CD4-positive, CD25-positive, alpha-beta regulatory T cell (primary cell): ENCODE data around the gene CRELD2. TPM values are rescaled to one million over a fixed set of nuclear protein-coding genes. Genes with fewer than 3 reads are reported as not detected.

ENCODE experiments used
- ATAC-seq, 2 donors: fragments of 150-1000 bp; cut with Tn5 transposase; one replicate each; pipeline ENCODE4 v1.10.0; 2021; ENCODE audit warnings: low read depth in 2 of 2, moderate number of reproducible peaks in 2 of 2, moderate library complexity in 1 of 2
- DNase-seq, 3 donors: peaks; one replicate each; pipeline versions ENCODE4 v3.0.0 to v3.0.0-alpha.2; 2012 to 2022; ENCODE audit warnings: mixed read lengths in 1 of 3
- H3K27ac ChIP-seq: one replicate; pipeline ENCODE4 v1.7.0; 2013; ENCODE audit warnings: mild to moderate bottlenecking, low read length; ENCODE audit not compliant: insufficient read depth, poor library complexity, severe bottlenecking
- H3K27me3 ChIP-seq: one replicate; pipeline ENCODE4 v1.7.0; 2013; ENCODE audit warnings: low read length; ENCODE audit not compliant: control insufficient read depth, insufficient read depth
- H3K36me3 ChIP-seq: one replicate; pipeline ENCODE4 v1.7.0; 2013; ENCODE audit warnings: mild to moderate bottlenecking, low read length, moderate library complexity; ENCODE audit not compliant: control insufficient read depth, insufficient read depth
- H3K4me1 ChIP-seq: 2 replicates; pipeline ENCODE4 v1.7.0; 2013; ENCODE audit warnings: mild to moderate bottlenecking, low read length; ENCODE audit not compliant: insufficient read depth, control insufficient read depth, poor library complexity, severe bottlenecking
- H3K4me3 ChIP-seq: one replicate; pipeline ENCODE4 v1.7.0; 2013; ENCODE audit warnings: low read depth, mild to moderate bottlenecking, low read length, moderate library complexity
- H3K9me3 ChIP-seq, 2 experiments: 1 replicate in 1 of 2; 2 replicates in 1 of 2; pipeline ENCODE4 v1.7.0; 2013; ENCODE audit warnings: low read length in 2 of 2, mild to moderate bottlenecking in 1 of 2, moderate library complexity in 1 of 2; ENCODE audit not compliant: control insufficient read depth in 2 of 2
- H3K27ac Mint-ChIP-seq, 3 donors: one replicate each; pipeline ENCODE4 v1.8.0; 2020 to 2022; ENCODE audit warnings: mild to moderate bottlenecking in 3 of 3, mixed read lengths in 3 of 3, moderate library complexity in 2 of 3
- H3K27me3 Mint-ChIP-seq: one replicate; pipeline ENCODE4 v1.8.0; 2022; ENCODE audit warnings: mild to moderate bottlenecking, mixed read lengths
- H3K36me3 Mint-ChIP-seq: one replicate; pipeline ENCODE4 v1.8.0; 2020; ENCODE audit warnings: mixed read lengths
- H3K4me1 Mint-ChIP-seq, 4 donors: one replicate each; pipeline ENCODE4 v1.8.0; 2020 to 2022; ENCODE audit warnings: mixed read lengths in 4 of 4, mild to moderate bottlenecking in 1 of 4
- H3K4me3 Mint-ChIP-seq, 4 donors: one replicate each; pipeline ENCODE4 v1.8.0; 2020 to 2022; ENCODE audit warnings: mild to moderate bottlenecking in 4 of 4, mixed read lengths in 4 of 4, moderate library complexity in 3 of 4
- H3K9me3 Mint-ChIP-seq, 7 donors: one replicate each; pipeline ENCODE4 v1.8.0; 2020 to 2022; ENCODE audit warnings: mixed read lengths in 7 of 7, mild to moderate bottlenecking in 3 of 7, moderate library complexity in 2 of 7
- polyA plus RNA-seq, 4 donors: library from polyadenylated mRNA; unstranded; fragments of 300-500 nt; fragmentation: Illumina TruSeq; gene quantifications; one replicate each; pipeline ENCODE4 v1.2.3, GENCODE V29; 2021
- total RNA-seq: library from RNA; stranded (reverse); gene quantifications from one replicate; pipeline ENCODE4 v1.2.3, GENCODE V29; 2022

CRELD2 gene
- total and polyA plus RNA-seq, 5 donors from 2014 or later: 22.4 to 38.2 (median 37.8) TPM

- Mint-ChIP-seq H3K4me1 (peaks cover 0 to 2% (median 0%) of the 10 kb centered on the region in 4 donors), H3K36me3 (peaks cover 18% of the 10 kb centered on the region), H3K27ac (no peak overlapping the region), H3K27me3 (no peaks in the 10 kb centered on the region), H3K4me3 (no peak overlapping the region), H3K9me3 (no peaks in the 10 kb centered on the region)
- H3K36me3 ChIP-seq: peaks cover 25% of the 10 kb centered on the region
- no peak overlapping the region for H3K27ac ChIP-seq
- DNase-seq (no peak), ATAC-seq (no peak)
- H3K9me3 ChIP-seq: no peaks in the 10 kb centered on the region
- no peak overlapping the region for H3K4me3 ChIP-seq
- H3K27me3 ChIP-seq: no peaks in the 10 kb centered on the region
- no peaks in the 10 kb centered on the region for H3K4me1 ChIP-seq
Measured at GRCh38 chr22:49901457-49901856, 17.0 kb upstream of the CRELD2 start.

- no peaks in the 10 kb centered on the region for H3K9me3 ChIP-seq
- no peak overlapping the region for H3K4me3 ChIP-seq
- H3K36me3 ChIP-seq: peaks cover 37% of the 10 kb centered on the region
- H3K9me3 Mint-ChIP-seq: no peaks in the 10 kb centered on the region
- ATAC-seq (no peak), DNase-seq (no peak)
- H3K27ac Mint-ChIP-seq: peak overlapping the region in 1 of 3 donors; percentile 56
- H3K27me3 ChIP-seq: no peaks in the 10 kb centered on the region
- no peaks in the 10 kb centered on the region for H3K27me3 Mint-ChIP-seq
- H3K4me1 Mint-ChIP-seq: peaks cover 0 to 9% (median 5%) of the 10 kb centered on the region in 4 donors
- no peak overlapping the region for H3K4me3 Mint-ChIP-seq
- no peak overlapping the region for H3K27ac ChIP-seq
- peaks cover 23% of the 10 kb centered on the region for H3K36me3 Mint-ChIP-seq
- no peaks in the 10 kb centered on the region for H3K4me1 ChIP-seq
Measured at GRCh38 chr22:49903322-49904039, 15.0 kb upstream of the CRELD2 start.

- DNase-seq: no peak
- Mint-ChIP-seq H3K27ac (no peak overlapping the region), H3K4me3 (no peak overlapping the region), H3K36me3 (peaks cover 23% of the 10 kb centered on the region), H3K4me1 (peaks cover 0 to 9% (median 5%) of the 10 kb centered on the region in 4 donors), H3K27me3 (no peaks in the 10 kb centered on the region), H3K9me3 (no peaks in the 10 kb centered on the region)
- Histone ChIP-seq H3K9me3 (no peaks in the 10 kb centered on the region), H3K36me3 (peaks cover 40% of the 10 kb centered on the region), H3K27ac (no peak overlapping the region), H3K27me3 (no peaks in the 10 kb centered on the region), H3K4me3 (no peak overlapping the region), H3K4me1 (no peaks in the 10 kb centered on the region)
- ATAC-seq: no peak
Measured at GRCh38 chr22:49904040-49904369, 14.4 kb upstream of the CRELD2 start.

- no peak for ATAC-seq
- H3K36me3 ChIP-seq: peaks cover 48% of the 10 kb centered on the region
Measured at GRCh38 chr22:49905465-49905864, 13.0 kb upstream of the CRELD2 start.

GRCh38 chr22:49906071-49906798, 12.2 kb upstream of the CRELD2 start:
- H3K27ac ChIP-seq: no peak overlapping the region
- H3K9me3 Mint-ChIP-seq: no peaks in the 10 kb centered on the region
- no peaks in the 10 kb centered on the region for H3K27me3 Mint-ChIP-seq
- no peak overlapping the region for H3K4me3 Mint-ChIP-seq
- H3K27me3 ChIP-seq: no peaks in the 10 kb centered on the region
- H3K36me3 ChIP-seq: peaks cover 51% of the 10 kb centered on the region
- DNase-seq (no peak), ATAC-seq (no peak)
- H3K9me3 ChIP-seq: no peaks in the 10 kb centered on the region
- H3K4me1 ChIP-seq: no peaks in the 10 kb centered on the region
- H3K27ac Mint-ChIP-seq: no peak overlapping the region
- no peak overlapping the region for H3K4me3 ChIP-seq
- H3K4me1 Mint-ChIP-seq: peaks cover 0 to 9% (median 5%) of the 10 kb centered on the region in 4 donors
- H3K36me3 Mint-ChIP-seq: peaks cover 17% of the 10 kb centered on the region

More at GRCh38 chr22:49905465-49905864, 13.0 kb upstream of the CRELD2 start:
- peak overlapping the region in 2 of 3 donors; percentile 15 to 46 for H3K27ac Mint-ChIP-seq
- H3K36me3 Mint-ChIP-seq: peaks cover 23% of the 10 kb centered on the region
- Histone ChIP-seq H3K9me3 (no peaks in the 10 kb centered on the region), H3K4me3 (no peak overlapping the region), H3K27me3 (no peaks in the 10 kb centered on the region), H3K27ac (no peak overlapping the region), H3K4me1 (no peaks in the 10 kb centered on the region)
- H3K9me3 Mint-ChIP-seq: no peaks in the 10 kb centered on the region
- no peak for DNase-seq
- peaks cover 0 to 9% (median 5%) of the 10 kb centered on the region in 4 donors for H3K4me1 Mint-ChIP-seq
- H3K27me3 Mint-ChIP-seq: no peaks in the 10 kb centered on the region
- no peak overlapping the region for H3K4me3 Mint-ChIP-seq

- peaks cover 12% of the 10 kb centered on the region for H3K36me3 Mint-ChIP-seq
- H3K4me1 ChIP-seq: no peaks in the 10 kb centered on the region
- ATAC-seq: no peak
Measured at GRCh38 chr22:49906799-49907290, 11.6 kb upstream of the CRELD2 start.

GRCh38 chr22:49907807-49908206, 10.6 kb upstream of the CRELD2 start:
- Histone ChIP-seq H3K36me3 (peaks cover 53% of the 10 kb centered on the region), H3K27me3 (no peaks in the 10 kb centered on the region), H3K27ac (no peak overlapping the region), H3K4me1 (no peaks in the 10 kb centered on the region), H3K9me3 (no peaks in the 10 kb centered on the region), H3K4me3 (no peak overlapping the region)
- Mint-ChIP-seq H3K36me3 (peaks cover 12% of the 10 kb centered on the region), H3K27me3 (no peaks in the 10 kb centered on the region), H3K4me1 (peaks cover 0 to 9% (median 6%) of the 10 kb centered on the region in 4 donors), H3K4me3 (no peak overlapping the region), H3K27ac (peak overlapping the region in 2 of 3 donors; percentile 51 to 73), H3K9me3 (no peaks in the 10 kb centered on the region)
- DNase-seq (no peak), ATAC-seq (no peak)

More at GRCh38 chr22:49906799-49907290, 11.6 kb upstream of the CRELD2 start:
- Histone ChIP-seq H3K27me3 (no peaks in the 10 kb centered on the region), H3K36me3 (peaks cover 51% of the 10 kb centered on the region), H3K9me3 (no peaks in the 10 kb centered on the region), H3K27ac (no peak overlapping the region), H3K4me3 (no peak overlapping the region)
- H3K9me3 Mint-ChIP-seq: no peaks in the 10 kb centered on the region
- no peak for DNase-seq
- H3K27ac Mint-ChIP-seq: peak overlapping the region in 1 of 3 donors; percentile 73
- no peaks in the 10 kb centered on the region for H3K27me3 Mint-ChIP-seq
- peak overlapping the region in 1 of 4 donors; percentile 54 for H3K4me3 Mint-ChIP-seq
- peaks cover 0 to 9% (median 6%) of the 10 kb centered on the region in 4 donors for H3K4me1 Mint-ChIP-seq
